Stimulated activated CD4-positive, alpha-beta T cell treated with anti-CD3 and anti-CD28 coated beads, Interleukin-4, amount 100 ng/mL, for 1 hour (primary cell): ENCODE measurements around the gene C11orf54.
"Not testable (repeated sequence)": the region's sequence is repeated elsewhere in the genome, so short reads cannot be mapped to it uniquely, and the experiment has no call there.

Experiments used
- DNase-seq: peaks from one replicate; pipeline ENCODE4 v3.0.0-alpha.2; 2020

The C11orf54 gene

GRCh38 chr11:93735627-93736026 lies 5.8 kb upstream of the C11orf54 start:
- DNase-seq = no peak

- DNase-seq = no peak
These were observed 5.3 kb upstream of the C11orf54 start for GRCh38 chr11:93736129-93736528.

GRCh38 chr11:93737904-93738612 lies 3.4 kb upstream of the C11orf54 start:
- no peak for DNase-seq

- DNase-seq = no peak
These were observed 2.8 kb upstream of the C11orf54 start for GRCh38 chr11:93738647-93739081.

GRCh38 chr11:93740031-93740729 lies 1.3 kb upstream of the C11orf54 start:
- peak; percentile 48 for DNase-seq

GRCh38 chr11:93740730-93741093 lies 760 bp upstream of the C11orf54 start:
- DNase-seq = peak; percentile 66

GRCh38 chr11:93741882-93742226 lies 382 bp downstream of the C11orf54 start:
- DNase-seq = no peak

- no peak for DNase-seq
These were observed 1.8 kb downstream of the C11orf54 start for GRCh38 chr11:93743291-93743690.

GRCh38 chr11:93744669-93745004 lies 3.2 kb downstream of the C11orf54 start:
- DNase-seq = no peak

GRCh38 chr11:93745005-93745755 lies 3.7 kb downstream of the C11orf54 start:
- DNase-seq = not testable (repeated sequence)

- DNase-seq = no peak
These were observed 4.6 kb downstream of the C11orf54 start for GRCh38 chr11:93746101-93746500.

GRCh38 chr11:93747122-93747521 lies 5.7 kb downstream of the C11orf54 start:
- no peak for DNase-seq

GRCh38 chr11:93751001-93751400 lies 9.5 kb downstream of the C11orf54 start:
- DNase-seq = no peak

GRCh38 chr11:93753241-93753640 lies 11.8 kb downstream of the C11orf54 start:
- no peak for DNase-seq

GRCh38 chr11:93756748-93757147 lies 15.3 kb downstream of the C11orf54 start:
- no peak for DNase-seq

- DNase-seq = no peak
These were observed 15.8 kb downstream of the C11orf54 start for GRCh38 chr11:93757301-93757700.

GRCh38 chr11:93757924-93758865 lies 16.7 kb downstream of the C11orf54 start:
- DNase-seq = no peak

GRCh38 chr11:93759123-93759522 lies 17.7 kb downstream of the C11orf54 start:
- DNase-seq = not testable (repeated sequence)

- no peak for DNase-seq
These were observed 20.4 kb downstream of the C11orf54 start for GRCh38 chr11:93761910-93762309.

- DNase-seq = no peak
These were observed 24.1 kb downstream of the C11orf54 start for GRCh38 chr11:93765551-93765950.

- DNase-seq = no peak
These were observed 25.0 kb downstream of the C11orf54 start for GRCh38 chr11:93766504-93766903.

- DNase-seq = no peak
These were observed 25.5 kb downstream of the C11orf54 start for GRCh38 chr11:93767018-93767417.

GRCh38 chr11:93770160-93770559 lies 28.7 kb downstream of the C11orf54 start:
- DNase-seq = no peak
